Mucosa of rectum (tissue), 2 donors: ENCODE measurements around the gene HPS3.

Experiments
- H3K27ac ChIP-seq, 2 donors: one replicate each; pipeline ENCODE4 v1.7.0; 2013; ENCODE audit warnings: inconsistent platforms in 2 of 2, low read depth in 2 of 2, low read length in 2 of 2
- H3K27me3 ChIP-seq, 2 donors: one replicate each; pipeline ENCODE4 v1.7.0; 2013; ENCODE audit warnings: low read length in 2 of 2; ENCODE audit not compliant: control insufficient read depth in 2 of 2, insufficient read depth in 2 of 2
- H3K36me3 ChIP-seq, 2 donors: one replicate each; pipeline ENCODE4 v1.7.0; 2013; ENCODE audit warnings: low read length in 2 of 2; ENCODE audit not compliant: control insufficient read depth in 2 of 2, insufficient read depth in 2 of 2
- H3K4me1 ChIP-seq, 2 donors: one replicate each; pipeline ENCODE4 v1.7.0; 2013; ENCODE audit warnings: low read length in 2 of 2, mild to moderate bottlenecking in 1 of 2; ENCODE audit not compliant: control insufficient read depth in 2 of 2, insufficient read depth in 2 of 2
- H3K4me3 ChIP-seq, 2 donors: one replicate each; pipeline ENCODE4 v1.7.0; 2013; ENCODE audit warnings: low read length in 2 of 2
- H3K9ac ChIP-seq, 2 donors: one replicate each; pipeline ENCODE4 v1.7.0; 2013; ENCODE audit warnings: low read length in 2 of 2, low read depth in 1 of 2, mild to moderate bottlenecking in 1 of 2
- H3K9me3 ChIP-seq, 2 donors: one replicate each; pipeline ENCODE4 v1.7.0; 2013; ENCODE audit warnings: low read length in 2 of 2; ENCODE audit not compliant: control insufficient read depth in 2 of 2
- donor health status: healthy.
- donor health status: Normal muscosa, but diverticular disease.

Gene HPS3, protein sequence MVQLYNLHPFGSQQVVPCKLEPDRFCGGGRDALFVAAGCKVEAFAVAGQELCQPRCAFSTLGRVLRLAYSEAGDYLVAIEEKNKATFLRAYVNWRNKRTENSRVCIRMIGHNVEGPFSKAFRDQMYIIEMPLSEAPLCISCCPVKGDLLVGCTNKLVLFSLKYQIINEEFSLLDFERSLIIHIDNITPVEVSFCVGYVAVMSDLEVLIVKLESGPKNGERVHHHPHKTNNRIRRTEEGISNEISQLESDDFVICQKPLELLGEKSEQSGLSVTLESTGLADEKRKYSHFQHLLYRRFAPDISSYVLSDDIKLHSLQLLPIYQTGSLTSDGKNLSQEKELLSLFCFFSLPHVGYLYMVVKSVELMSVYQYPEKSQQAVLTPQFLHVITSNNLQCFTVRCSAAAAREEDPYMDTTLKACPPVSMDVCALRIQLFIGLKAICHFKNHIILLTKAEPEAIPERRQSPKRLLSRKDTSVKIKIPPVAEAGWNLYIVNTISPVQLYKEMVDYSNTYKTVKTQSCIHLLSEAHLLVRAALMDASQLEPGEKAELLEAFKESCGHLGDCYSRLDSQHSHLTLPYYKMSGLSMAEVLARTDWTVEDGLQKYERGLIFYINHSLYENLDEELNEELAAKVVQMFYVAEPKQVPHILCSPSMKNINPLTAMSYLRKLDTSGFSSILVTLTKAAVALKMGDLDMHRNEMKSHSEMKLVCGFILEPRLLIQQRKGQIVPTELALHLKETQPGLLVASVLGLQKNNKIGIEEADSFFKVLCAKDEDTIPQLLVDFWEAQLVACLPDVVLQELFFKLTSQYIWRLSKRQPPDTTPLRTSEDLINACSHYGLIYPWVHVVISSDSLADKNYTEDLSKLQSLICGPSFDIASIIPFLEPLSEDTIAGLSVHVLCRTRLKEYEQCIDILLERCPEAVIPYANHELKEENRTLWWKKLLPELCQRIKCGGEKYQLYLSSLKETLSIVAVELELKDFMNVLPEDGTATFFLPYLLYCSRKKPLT

DNA sequence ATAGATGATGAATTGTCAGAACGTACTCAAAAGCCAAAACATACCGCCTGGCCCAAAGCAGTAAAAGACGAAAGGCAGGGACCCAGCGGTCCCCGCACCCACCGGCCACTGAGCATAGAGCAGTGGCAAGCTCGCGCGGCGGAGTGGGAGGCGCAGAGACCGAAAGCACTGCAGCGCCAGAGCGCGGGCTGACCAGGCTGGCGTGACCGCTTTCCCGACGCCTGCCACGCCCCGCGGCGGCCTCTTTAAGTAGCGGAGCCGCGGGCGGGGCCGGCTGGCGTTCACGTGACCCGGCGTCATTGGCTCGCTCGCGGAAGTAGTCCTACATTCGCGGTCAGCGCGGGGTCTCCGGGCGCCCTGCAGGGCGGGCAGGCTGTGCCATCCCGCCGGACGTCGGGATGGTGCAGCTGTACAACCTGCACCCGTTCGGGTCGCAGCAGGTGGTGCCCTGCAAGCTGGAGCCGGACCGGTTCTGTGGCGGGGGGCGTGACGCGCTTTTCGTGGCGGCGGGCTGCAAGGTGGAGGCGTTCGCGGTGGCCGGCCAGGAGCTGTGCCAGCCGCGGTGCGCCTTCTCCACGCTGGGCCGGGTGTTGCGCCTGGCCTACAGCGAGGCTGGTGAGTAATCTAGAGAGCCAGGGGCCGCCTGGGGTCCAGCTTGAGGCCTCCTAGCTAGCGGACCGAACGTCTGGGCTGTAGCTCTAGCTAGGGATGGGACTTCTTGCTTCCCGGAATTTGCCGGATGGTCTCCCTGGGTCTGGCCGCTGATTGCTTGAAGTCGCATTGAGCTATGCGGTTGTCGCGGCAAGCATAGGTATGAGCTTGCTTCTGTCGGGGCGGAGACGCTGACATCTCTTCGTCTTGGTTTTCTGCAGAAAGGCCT is at the start of gene HPS3:
Gene HPS3, plus strand, starts transcription at position 313 of the 880 bp plus-strand sequence. Its CDS starts 86 bp downstream, at position 399.
- Histone ChIP-seq H3K4me1 (peaks cover 3 to 22% of the 10 kb centered on the region in 2 donors), H3K27ac (peak within 1 kb of the TSS; percentile 76 to 90), H3K36me3 (no peaks in the 10 kb centered on the region), H3K4me3 (peak within 1 kb of the TSS; percentile 93 to 95), H3K27me3 (no peaks in the 10 kb centered on the region), H3K9me3 (no peaks in the 10 kb centered on the region), H3K9ac (peak within 1 kb of the TSS; percentile 84)

GRCh38 chr3:149080011-149080698 is 49.3 kb upstream of the HPS3 start:
- Histone ChIP-seq H3K9me3 (no peaks in the 10 kb centered on the region), H3K4me1 (no peaks in the 10 kb centered on the region), H3K4me3 (no peak overlapping the region), H3K27ac (no peak overlapping the region), H3K9ac (no peak overlapping the region), H3K36me3 (peaks cover 0 to 3% of the 10 kb centered on the region in 2 donors), H3K27me3 (no peaks in the 10 kb centered on the region)

GRCh38 chr3:149080699-149081091 is 48.7 kb upstream of the HPS3 start:
- Histone ChIP-seq H3K4me1 (peaks cover 1 to 3% of the 10 kb centered on the region in 2 donors), H3K27ac (no peak overlapping the region), H3K27me3 (no peaks in the 10 kb centered on the region), H3K9ac (no peak overlapping the region), H3K4me3 (no peak overlapping the region), H3K9me3 (no peaks in the 10 kb centered on the region), H3K36me3 (peaks cover 0 to under 1% of the 10 kb centered on the region in 2 donors)

GRCh38 chr3:149081772-149082171 is 47.7 kb upstream of the HPS3 start:
- H3K36me3 ChIP-seq, result no peaks in the 10 kb centered on the region
- no peaks in the 10 kb centered on the region for H3K9me3 ChIP-seq
- H3K4me3 ChIP-seq, result no peak overlapping the region
- no peak overlapping the region for H3K9ac ChIP-seq
- H3K27ac ChIP-seq, result no peak overlapping the region
- no peaks in the 10 kb centered on the region for H3K27me3 ChIP-seq
- peaks cover 3% of the 10 kb centered on the region in 2 donors for H3K4me1 ChIP-seq

DNA sequence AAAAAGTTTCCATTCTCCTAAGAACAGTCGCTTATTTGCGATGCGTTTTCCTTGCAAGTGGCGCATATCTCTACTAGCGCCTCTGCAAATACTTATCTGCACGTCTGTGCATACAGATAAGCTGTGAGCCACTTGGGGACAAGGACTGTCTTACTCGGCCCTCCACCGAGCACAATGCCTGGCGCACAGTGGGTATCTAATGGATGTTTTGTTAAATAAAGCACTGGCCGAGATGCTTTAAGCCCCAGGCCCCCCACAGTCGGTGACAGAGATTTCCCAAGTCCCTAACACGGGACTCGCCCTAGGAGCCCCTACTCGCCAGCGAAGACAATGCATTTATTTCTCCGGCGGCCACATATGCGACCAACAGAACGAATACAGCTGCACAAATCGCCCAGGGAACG is 43.6 kb upstream of the HPS3 start:
- peak overlapping the region; percentile 26 to 67 for H3K9ac ChIP-seq
- no peaks in the 10 kb centered on the region for H3K27me3 ChIP-seq
- no peaks in the 10 kb centered on the region for H3K9me3 ChIP-seq
- peak overlapping the region; percentile 85 to 90 for H3K4me3 ChIP-seq
- peak overlapping the region in 1 of 2 donors; percentile 38 for H3K27ac ChIP-seq
- no peaks in the 10 kb centered on the region for H3K36me3 ChIP-seq
- H3K4me1 ChIP-seq, result peaks cover 3% of the 10 kb centered on the region in 2 donors

DNA sequence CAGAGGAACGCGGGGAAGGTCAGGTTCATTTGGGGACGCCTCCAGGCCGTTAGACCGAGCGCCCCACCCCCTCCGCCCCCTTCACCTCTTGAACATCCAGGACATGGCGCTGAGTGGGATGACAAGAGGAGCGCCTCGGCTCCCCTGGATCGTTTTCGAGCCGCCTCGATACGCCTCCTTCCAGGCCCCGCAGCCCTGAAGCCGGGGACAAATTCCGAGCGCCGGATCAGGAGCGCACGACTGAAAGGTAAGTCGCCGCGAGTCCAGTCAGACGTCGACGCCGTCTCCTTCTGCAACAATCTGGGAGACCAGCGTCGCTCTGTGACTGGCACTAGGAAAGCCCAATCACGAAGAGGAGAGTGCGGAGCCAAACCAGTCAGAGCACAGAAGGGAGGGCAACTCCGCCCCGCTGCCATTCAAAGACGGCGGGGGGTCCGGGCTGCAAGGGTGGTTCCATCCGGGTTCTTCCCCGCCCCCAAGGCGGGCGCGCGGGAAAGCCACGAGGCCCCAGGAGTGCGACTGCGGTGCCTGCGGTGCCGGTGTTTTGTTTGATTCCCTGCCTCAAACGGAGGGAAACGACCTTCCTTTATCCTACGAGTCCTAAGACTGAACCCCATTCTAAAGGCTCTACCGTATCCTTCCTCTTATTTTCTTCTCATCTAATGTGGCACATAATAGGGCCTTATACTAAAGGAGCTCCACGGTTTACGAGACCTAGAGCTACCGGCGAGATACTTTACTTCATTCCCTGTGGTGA is 43.0 kb upstream of the HPS3 start, which contains the start of gene HLTF:
Gene HLTF, minus strand, starts transcription at position 302 of the 757 bp plus-strand sequence. Its CDS starts 197 bp downstream, at position 105.
- peak within 1 kb of the TSS; percentile 85 to 90 for H3K4me3 ChIP-seq
- no peaks in the 10 kb centered on the region for H3K36me3 ChIP-seq
- H3K4me1 ChIP-seq, result peaks cover 3% of the 10 kb centered on the region in 2 donors
- no peaks in the 10 kb centered on the region for H3K27me3 ChIP-seq
- H3K9ac ChIP-seq, result peak within 1 kb of the TSS; percentile 26 to 67
- H3K9me3 ChIP-seq, result no peaks in the 10 kb centered on the region
- peak within 1 kb of the TSS in 1 of 2 donors; percentile 38 for H3K27ac ChIP-seq

DNA sequence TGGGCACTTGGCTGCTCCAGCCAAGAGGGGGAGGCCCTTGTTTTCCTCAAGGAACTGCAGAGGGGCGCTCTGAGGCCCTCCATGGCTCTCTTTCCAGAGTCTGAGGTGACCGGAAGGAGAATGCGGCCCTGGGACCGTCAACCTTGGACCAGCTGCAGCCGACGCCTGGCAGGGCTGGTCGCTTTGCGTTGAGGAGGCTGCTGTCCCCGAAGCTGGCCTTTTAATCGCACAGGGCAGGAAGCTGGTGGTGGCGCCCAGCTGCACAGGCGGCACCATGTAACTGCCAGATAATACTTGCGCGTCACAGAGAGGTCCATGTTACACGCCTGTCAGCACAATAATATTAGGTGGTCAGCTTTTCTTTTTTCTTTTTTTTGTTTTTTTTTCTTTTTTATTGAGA is 42.2 kb upstream of the HPS3 start:
- no peak overlapping the region for H3K27ac ChIP-seq
- H3K9ac ChIP-seq, result no peak overlapping the region
- H3K4me3 ChIP-seq, result no peak overlapping the region
- H3K27me3 ChIP-seq, result no peaks in the 10 kb centered on the region
- no peaks in the 10 kb centered on the region for H3K9me3 ChIP-seq
- H3K36me3 ChIP-seq, result no peaks in the 10 kb centered on the region
- H3K4me1 ChIP-seq, result peaks cover 3% of the 10 kb centered on the region in 2 donors

DNA sequence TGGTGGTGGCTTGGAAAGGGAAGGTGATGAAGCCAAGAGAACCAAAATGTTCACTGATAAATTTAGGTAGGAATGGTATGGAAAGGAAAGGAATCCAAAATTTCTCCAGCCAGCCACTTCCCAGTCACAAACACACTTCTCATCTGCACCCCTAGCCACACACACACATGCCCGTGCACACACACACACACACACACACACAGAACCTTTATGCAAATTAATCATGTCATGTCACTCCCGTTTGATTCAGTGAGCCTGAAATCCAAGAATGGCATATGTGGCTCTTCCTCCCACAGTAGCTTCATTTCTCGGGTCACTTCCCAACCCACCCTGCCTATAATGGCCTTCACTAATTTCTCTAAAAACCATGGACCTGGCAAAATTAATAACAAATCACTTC is 40.0 kb upstream of the HPS3 start:
- H3K4me1 ChIP-seq, result peaks cover 3% of the 10 kb centered on the region in 2 donors
- H3K9me3 ChIP-seq, result no peaks in the 10 kb centered on the region
- no peaks in the 10 kb centered on the region for H3K36me3 ChIP-seq
- no peaks in the 10 kb centered on the region for H3K27me3 ChIP-seq
- no peak overlapping the region for H3K27ac ChIP-seq
- no peak overlapping the region for H3K9ac ChIP-seq
- H3K4me3 ChIP-seq, result no peak overlapping the region
